Measurements from ENCODE around the gene C12orf57. TPM values are rescaled to one million over a fixed set of nuclear protein-coding genes. Genes with fewer than 3 reads are reported as not detected.

Gene C12orf57
- total and polyA plus RNA-seq, 2 of the 13 experiments (the other 11 are each of a cell fraction or from before 2014, with no cell fraction given) = 84.0 to 287 TPM

GRCh38 chr12:6899837-6900519 is 43.8 kb upstream of the C12orf57 start (continued):
- no peak for TF ChIP-seq ZNF574 (CRISPR knock-in tag; IDR thresholded peaks at IDR 0.05)
- TF ChIP-seq SOX6 (IDR thresholded peaks at IDR 0.05) = no peak
- peak; percentile 20; the same call in 1 of the 2 replicates for TF ChIP-seq SOX6 (CRISPR knock-in tag; IDR thresholded peaks at IDR 0.05)
- no peak for TF ChIP-seq ZNF496 (CRISPR knock-in tag; IDR thresholded peaks at IDR 0.05; ENCODE audit: insufficient replicate concordance)
- no peak for TF ChIP-seq TP53 (CRISPR knock-in tag; conservative IDR thresholded peaks at IDR 0.05)
- 0 out of 2 replicates have a peak, but pooled peaks have one; percentile 34 for TF ChIP-seq SP5 (CRISPR knock-in tag; IDR thresholded peaks at IDR 0.05; ENCODE audit: borderline replicate concordance, low read depth)
- TF ChIP-seq NR2F6 (IDR thresholded peaks at IDR 0.05) = no peak
- TF ChIP-seq NR2F6 (CRISPR knock-in tag; IDR thresholded peaks at IDR 0.05) = no peak
- no peak for TF ChIP-seq SIX4 (CRISPR knock-in tag; IDR thresholded peaks at IDR 0.05)
- TF ChIP-seq ZFP36L1 (CRISPR knock-in tag; IDR thresholded peaks at IDR 0.05) = no peak
- TF ChIP-seq ATF7-NPFF (CRISPR knock-in tag; IDR thresholded peaks at IDR 0.05; ENCODE audit: low read depth) = no peak
- no peak for TF ChIP-seq ZNF784 (CRISPR knock-in tag; IDR thresholded peaks at IDR 0.05; ENCODE audit: borderline replicate concordance)
- TF ChIP-seq HNF1B (CRISPR knock-in tag; IDR thresholded peaks at IDR 0.05) = no peak
- peak; percentile 28; the same call in 1 of the 2 replicates for TF ChIP-seq DRAP1 (CRISPR knock-in tag; IDR thresholded peaks at IDR 0.05)
- TF ChIP-seq MXI1 (IDR thresholded peaks at IDR 0.05; ENCODE audit: borderline replicate concordance, low read depth, low read length) = peak; percentile 87; the same call in 2 of the 3 replicates
- TF ChIP-seq HNRNPH1 (optimal IDR thresholded peaks at IDR 0.05; ENCODE audit: low read depth, low read length) = no peak
- no peak for TF ChIP-seq HNRNPL (IDR thresholded peaks at IDR 0.05; ENCODE audit: low read depth, low read length)
- no peak for TF ChIP-seq RORA (CRISPR knock-in tag; IDR thresholded peaks at IDR 0.05)
- TF ChIP-seq ZNF264 (CRISPR knock-in tag; IDR thresholded peaks at IDR 0.05) = no peak
- no peak for TF ChIP-seq MIER3 (CRISPR knock-in tag; IDR thresholded peaks at IDR 0.05; ENCODE audit: borderline replicate concordance)
- no peak for TF ChIP-seq MAZ (IDR thresholded peaks at IDR 0.05; ENCODE audit: borderline replicate concordance, low read depth, low read length)
- no peak for TF ChIP-seq MAZ (CRISPR knock-in tag; IDR thresholded peaks at IDR 0.05; ENCODE audit: low read depth)
- TF ChIP-seq ZNF326 (CRISPR knock-in tag; IDR thresholded peaks at IDR 0.05; ENCODE audit: borderline replicate concordance) = no peak
- TF ChIP-seq HOXA3 (CRISPR knock-in tag; IDR thresholded peaks at IDR 0.05) = peak; percentile 47; the same call in 1 of the 2 replicates
- TF ChIP-seq ZMYM2 (CRISPR knock-in tag; IDR thresholded peaks at IDR 0.05) = no peak
